H54 (cell line): ENCODE measurements around the gene HHIP.

Experiments used
- DNase-seq: peaks from one replicate; pipeline ENCODE4 v3.0.0; 2011; ENCODE audit warnings: low spot score, mixed read lengths; ENCODE audit not compliant: insufficient read length
- FAIRE-seq: peaks from 3 replicates; lab custom pipeline; 2011; peaks lifted over from hg19 to GRCh38; lab: Jason Lieb, UNC
- POLR2A ChIP-seq: IDR thresholded peaks from 2 replicates; pipeline ENCODE4 v1.6.1; 2011; ENCODE audit warnings: low read depth, mild to moderate bottlenecking, low read length

Gene HHIP, protein sequence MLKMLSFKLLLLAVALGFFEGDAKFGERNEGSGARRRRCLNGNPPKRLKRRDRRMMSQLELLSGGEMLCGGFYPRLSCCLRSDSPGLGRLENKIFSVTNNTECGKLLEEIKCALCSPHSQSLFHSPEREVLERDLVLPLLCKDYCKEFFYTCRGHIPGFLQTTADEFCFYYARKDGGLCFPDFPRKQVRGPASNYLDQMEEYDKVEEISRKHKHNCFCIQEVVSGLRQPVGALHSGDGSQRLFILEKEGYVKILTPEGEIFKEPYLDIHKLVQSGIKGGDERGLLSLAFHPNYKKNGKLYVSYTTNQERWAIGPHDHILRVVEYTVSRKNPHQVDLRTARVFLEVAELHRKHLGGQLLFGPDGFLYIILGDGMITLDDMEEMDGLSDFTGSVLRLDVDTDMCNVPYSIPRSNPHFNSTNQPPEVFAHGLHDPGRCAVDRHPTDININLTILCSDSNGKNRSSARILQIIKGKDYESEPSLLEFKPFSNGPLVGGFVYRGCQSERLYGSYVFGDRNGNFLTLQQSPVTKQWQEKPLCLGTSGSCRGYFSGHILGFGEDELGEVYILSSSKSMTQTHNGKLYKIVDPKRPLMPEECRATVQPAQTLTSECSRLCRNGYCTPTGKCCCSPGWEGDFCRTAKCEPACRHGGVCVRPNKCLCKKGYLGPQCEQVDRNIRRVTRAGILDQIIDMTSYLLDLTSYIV

DNA sequence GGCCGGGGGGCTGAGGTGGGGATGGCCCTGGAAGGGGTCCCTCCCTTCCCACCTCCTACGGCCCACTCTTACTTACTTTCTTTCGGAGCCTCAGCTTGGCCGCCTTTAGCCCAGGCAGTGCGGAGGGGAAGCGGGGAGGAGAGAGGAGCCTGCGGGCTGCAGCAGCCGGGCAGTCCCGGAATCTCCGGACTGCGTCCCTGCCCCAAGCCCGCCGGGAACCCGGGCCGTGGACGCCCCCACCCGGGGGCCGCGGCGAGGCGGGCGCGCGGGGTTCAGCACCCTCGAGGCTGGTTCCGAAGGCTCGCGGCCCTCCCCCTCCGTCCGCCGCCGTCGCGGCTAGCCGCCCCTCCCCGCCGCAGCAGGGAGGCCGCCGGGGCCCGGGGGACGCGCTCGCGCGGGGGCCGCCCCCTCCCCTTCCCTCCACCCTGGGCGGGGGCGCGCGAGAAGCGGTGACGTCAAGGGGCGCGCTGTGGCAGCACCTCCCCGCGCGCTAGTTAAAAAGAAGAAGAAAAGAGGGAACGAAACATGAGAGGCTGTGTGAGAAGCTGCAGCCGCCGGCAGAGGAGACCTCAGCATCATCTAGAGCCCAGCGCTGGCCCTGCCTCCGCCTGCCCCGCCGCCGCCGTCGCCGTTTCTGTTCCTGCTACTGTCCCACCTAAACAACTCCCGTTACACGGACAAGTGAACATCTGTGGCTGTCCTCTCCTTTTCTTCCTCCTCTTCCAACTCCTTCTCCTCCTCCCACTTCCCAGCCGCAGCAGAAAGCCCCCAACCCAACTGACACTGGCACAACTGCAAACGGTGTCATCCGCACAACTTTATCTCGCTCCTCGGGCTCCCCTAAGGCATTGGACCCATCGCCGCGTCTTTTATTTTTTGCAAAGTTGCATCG, at the start of gene HHIP:
TSS of gene HHIP (plus strand) at position 526 of the 892 bp plus-strand sequence. CDS start 520 bp downstream, outside the sequence.
- FAIRE-seq (no peak), DNase-seq (no peak)

DNA sequence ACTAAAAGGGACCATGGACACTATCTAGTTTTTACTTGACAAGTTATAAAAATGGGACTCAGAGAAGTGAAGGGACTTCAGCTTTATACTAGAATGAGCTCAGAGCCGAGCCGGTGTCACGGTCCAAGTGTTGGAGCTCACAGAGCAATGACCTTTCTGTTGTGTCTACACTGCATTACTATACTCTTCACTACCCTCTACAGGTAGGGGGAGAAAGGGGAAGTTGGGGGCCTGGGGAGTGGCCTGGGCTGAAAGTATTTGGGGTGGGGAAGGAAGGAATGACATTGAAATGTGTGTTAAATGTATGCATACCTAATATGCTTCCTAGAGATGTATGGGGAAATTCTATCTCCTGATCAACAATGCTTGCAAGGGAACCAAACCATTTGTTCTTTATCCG, 48.8 kb upstream of the HHIP start:
- DNase-seq (no peak), FAIRE-seq (no peak)
- no peak for TF ChIP-seq POLR2A

More for the DNA sequence above, at the start of gene HHIP:
- TF ChIP-seq POLR2A, result peak; percentile 26; the same call in 1 of the 2 replicates

DNA sequence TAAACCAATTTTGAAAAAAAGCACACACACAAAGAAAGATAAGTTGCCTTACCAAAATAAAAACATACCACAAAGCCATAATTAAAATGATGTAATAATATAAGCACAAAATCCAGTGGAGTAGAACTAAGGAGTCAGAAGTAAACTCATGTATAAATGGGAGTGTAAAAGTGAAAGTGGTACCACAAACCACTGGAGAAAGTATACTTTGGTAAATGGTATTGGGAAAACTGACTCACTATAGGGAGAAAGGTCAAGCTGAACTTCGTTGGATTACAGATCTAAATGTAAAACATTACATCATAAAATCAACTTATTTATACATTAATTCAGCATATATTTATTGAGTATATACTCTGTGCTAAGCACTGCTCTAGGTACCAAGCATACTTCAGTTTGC, 46.3 kb upstream of the HHIP start:
- FAIRE-seq (no peak), DNase-seq (no peak)
- no peak for TF ChIP-seq POLR2A

DNA sequence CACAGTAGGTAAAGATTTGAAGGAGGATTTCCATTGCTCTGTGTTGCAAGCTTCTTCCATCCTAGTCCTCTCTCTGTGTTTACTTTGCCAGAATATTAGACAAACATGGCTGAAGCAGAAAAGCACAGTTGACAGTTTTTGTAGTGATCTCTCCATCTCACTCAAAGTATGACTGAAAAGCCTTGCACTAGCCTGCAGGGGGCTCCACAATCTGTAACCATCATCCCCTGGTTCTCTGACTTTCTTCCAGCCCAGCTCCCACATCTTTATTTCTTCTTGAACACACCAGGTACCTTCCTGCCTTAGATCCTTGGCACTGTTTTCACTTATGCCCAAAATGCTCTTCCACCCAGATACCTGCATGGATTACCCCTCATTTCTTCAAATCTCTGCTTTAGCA, 34.1 kb upstream of the HHIP start:
- FAIRE-seq, result no peak
- no peak for DNase-seq
- no peak for TF ChIP-seq POLR2A

DNA sequence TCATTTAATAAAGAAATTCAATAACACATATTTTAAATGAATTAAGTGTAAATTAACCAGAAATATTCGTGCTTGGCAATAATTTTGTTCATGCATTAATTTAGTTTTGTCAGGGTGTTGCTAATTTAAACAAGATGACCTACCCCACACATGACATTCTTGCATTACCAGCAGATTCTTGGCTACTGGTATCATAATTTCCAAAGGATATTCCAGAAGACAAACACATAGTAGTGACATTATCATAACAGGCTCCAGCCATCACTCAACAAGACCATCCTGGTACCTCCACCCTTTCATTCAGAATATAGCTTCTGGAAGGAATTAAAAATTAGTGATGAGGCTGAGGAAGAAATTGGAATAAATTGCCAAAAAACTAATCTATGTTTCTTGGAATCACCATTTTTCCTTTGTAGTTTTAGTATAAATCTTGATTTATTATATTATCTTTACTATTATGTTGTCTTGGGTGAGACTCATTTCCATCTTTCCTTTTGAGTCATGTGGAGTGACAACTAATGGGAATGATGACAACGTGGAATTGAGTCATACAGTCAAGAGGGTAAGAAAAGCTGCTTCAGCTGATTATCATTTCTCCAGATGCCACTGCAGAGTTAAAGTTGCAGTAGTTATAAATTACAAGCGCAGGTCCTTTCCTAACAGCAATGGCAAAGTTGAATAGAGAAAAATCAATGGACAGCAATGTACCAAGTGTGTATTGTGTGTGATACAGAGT, 30.9 kb upstream of the HHIP start:
- no peak for TF ChIP-seq POLR2A
- no peak for FAIRE-seq
- no peak for DNase-seq

DNA sequence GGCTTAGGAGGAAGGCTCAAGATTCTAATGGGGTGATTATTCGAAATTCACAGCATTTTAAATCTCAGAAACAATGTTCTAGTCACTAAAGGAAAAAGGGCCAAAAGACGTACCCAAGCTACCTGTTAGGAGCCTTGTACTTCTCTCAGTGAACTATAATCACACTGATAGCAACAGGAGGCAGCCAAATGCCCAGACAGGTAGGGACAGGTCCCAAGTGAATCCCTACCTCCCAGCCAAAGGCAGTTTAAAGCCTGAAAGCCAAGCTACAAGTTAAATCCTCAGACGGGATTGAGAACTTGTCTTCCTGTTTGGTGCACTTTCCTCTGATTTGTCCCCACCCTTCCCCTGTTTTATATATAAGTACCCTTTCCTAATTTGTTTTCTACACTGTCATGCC, 24.3 kb upstream of the HHIP start:
- no peak for FAIRE-seq

DNA sequence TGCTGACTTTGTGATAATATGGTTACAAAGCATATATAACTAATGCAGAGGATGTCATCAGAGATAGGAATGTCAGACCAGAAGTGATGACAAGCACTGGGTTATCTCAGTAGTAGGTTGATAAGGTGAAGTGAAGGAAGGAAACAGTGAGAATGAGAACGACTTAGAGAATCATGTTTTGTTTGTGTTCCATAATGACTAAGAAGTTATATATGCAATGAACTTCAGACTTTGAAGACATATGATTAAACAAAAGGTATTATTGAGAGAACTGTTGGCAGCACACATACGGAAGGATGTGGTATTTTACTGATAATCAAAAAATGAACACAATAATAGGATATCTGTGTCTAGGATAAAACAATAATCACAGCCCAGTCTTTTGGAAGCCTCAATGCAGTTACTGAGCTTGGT, 18.3 kb upstream of the HHIP start:
- DNase-seq (no peak), FAIRE-seq (peak; percentile 79)
- TF ChIP-seq POLR2A, result no peak

More for the DNA sequence above, 24.3 kb upstream of the HHIP start:
- DNase-seq, result no peak
- no peak for TF ChIP-seq POLR2A

DNA sequence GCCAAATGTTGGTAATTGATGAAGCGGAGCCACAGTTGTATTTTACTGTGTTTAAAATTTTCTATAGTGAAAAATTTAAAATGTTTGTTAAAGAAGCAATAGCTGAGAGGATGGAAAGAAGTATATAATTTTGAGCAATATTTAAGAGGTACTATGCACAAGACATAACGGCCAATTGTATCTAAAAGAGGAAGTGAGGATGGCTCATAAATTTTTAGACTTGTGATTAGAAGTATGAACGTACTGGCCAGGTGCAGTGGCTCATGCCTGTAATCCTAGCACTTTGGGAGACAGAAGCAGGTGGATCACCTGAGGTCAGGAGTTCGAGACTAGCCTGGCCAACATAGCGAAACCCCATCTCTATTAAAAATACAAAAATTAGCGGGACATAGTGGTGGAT, 12.7 kb upstream of the HHIP start:
- FAIRE-seq, result no peak
- no peak for TF ChIP-seq POLR2A
- no peak for DNase-seq

DNA sequence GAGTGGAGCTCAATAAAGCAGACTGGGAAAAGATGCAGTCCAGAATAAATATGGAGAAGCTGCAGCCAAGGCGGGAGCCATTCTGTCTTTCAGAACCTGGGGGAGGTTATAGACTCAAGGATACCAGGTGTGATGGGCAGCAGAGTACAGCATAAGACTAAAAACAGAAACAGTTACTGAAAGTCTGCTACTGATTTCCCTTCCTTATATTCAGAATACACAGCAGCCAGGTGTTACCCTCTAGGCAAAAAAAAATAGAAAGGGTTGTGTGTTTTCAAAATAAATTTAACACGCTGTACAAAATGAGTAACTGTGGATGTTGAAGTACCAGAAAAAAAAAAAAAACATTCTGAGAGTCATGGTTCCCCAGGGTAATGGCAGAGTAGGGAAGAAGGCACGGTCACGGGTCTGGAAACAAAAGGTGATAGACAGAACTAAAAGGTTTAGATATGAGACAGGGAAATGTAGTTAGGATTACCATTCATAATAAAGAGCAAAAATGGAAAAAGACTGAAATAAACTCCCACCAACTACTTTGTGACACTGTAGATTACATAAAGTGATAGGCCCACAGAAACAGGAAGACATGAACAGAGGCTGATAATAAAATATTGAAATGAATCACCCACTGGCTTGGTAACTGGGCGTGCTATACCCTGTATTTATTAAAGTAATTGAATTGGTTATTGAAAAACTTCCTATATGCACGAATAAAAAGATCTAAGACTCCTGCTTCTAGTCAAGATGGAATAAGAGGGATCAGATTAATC, 10.8 kb upstream of the HHIP start:
- FAIRE-seq, result no peak
- TF ChIP-seq POLR2A, result no peak
- DNase-seq, result no peak

DNA sequence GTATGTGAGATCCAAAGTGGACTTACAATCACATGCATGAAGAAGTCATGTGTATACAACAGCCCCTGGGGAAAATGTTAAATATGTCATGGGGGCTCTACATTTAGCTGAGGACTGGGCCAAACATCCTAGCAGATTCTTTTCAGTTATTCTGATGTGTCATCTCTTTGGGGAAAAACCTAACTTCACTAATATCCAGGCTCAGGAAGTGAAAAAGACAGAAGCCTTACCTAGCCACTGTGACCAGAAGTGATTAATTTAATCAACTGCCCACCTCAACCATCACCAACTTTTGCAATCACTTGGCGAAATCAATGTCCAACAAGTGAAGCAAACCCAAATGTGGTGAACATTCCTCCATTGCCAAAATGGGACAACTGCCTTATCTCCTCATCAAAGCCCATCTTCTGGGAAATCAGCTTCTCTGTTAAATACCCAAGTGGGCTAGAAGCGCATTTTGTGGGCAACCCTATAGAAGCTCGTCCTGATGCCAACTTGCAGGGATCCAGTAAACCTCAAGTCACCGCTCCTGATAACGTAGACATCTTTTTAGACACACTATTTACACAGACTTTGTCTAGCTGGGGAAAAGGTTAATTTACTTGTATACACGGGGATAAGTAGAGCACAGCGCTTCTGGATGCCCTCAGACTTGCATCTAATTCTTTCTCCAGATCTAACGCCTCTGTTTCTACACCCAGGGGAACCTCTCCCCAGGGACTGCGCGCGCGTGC, 1.4 kb upstream of the HHIP start:
- DNase-seq (no peak), FAIRE-seq (no peak)
- TF ChIP-seq POLR2A, result no peak

DNA sequence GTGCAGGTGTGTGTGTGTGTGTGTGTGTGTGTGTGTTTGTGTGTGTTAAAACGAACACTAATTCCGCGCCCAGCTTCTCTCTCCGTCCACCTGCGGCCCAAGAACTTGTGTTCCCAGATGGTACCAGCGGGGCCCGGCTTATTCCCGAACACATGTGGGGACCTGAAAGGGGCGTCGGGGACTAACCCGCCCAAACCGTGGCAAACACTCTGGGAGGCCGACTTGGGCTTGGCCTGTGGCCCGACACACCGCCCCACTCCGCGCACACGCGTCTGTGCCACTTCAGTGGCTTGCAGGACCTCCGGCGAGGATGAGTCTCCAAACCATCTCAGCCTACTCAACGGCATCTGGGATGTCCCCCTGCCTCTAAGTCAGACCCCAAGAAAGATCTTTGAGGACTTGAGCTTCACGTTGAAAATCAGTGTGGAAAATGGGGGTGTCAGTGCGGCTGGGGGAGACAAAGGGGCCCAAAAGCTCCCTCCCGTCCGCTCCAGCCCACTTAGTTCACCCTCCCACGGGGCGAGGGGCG, 790 bp upstream of the HHIP start:
- no peak for TF ChIP-seq POLR2A
- no peak for FAIRE-seq
- no peak for DNase-seq

DNA sequence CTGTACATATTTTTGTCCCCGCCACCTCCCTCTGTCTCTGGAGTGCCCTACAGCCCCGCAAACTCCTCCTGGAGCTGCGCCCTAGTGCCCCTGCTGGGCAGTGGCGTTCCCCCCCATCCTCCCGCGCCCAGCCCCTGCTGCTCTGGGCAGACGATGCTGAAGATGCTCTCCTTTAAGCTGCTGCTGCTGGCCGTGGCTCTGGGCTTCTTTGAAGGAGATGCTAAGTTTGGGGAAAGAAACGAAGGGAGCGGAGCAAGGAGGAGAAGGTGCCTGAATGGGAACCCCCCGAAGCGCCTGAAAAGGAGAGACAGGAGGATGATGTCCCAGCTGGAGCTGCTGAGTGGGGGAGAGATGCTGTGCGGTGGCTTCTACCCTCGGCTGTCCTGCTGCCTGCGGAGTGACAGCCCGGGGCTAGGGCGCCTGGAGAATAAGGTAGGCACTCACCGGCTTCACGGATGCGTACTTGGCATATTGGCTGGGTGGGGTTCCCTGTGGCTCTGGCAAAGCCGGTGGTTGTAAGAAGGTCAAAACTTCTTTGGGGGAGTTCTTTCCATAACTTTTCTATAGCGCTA, 653 bp downstream of the HHIP start:
- TF ChIP-seq POLR2A, result no peak
- FAIRE-seq, result no peak
- DNase-seq, result no peak
